Endometrial microvascular endothelial cells (primary cell): ENCODE results near the gene FAM170A. TPM values are rescaled to one million over a fixed set of nuclear protein-coding genes. Genes with fewer than 3 reads are reported as not detected.

Source experiments
- total RNA-seq: library from RNA; depleted of rRNA; stranded (reverse); fragments of >200 nt; gene quantifications from one replicate; pipeline ENCODE4 v1.2.3, GENCODE V29; 2015; ENCODE audit errors: inconsistent ontology term

FAM170A gene
- total RNA-seq, 1 donor from 2014 or later = not detected

Other genes with a start within 250 kb of the FAM170A start
- gene HSD17B4, start 177.1 kb upstream of the FAM170A start, total RNA-seq = 103 TPM